Uterus (tissue), 4 donors: Measurements from ENCODE around the gene SLC22A15. TPM values are rescaled to one million over a fixed set of nuclear protein-coding genes. Genes with fewer than 3 reads are reported as not detected.

Source experiments
- DNase-seq, 2 donors: peaks; one replicate each; pipeline ENCODE4 v3.0.0-alpha.2; 2019 to 2020
- H3K27ac ChIP-seq, 2 donors: fragments of 200-600 bp; sonication (generic); 1 replicate in 1 of 2; 2 replicates in 1 of 2; pipeline ENCODE4 v1.5.1; 2016 to 2018
- H3K27me3 ChIP-seq, 2 donors: fragments of 200-600 bp; sonication (generic); one replicate each; pipeline ENCODE4 v1.5.1; 2018 to 2019; ENCODE audit warnings: control low read depth in 1 of 2
- H3K36me3 ChIP-seq, 2 donors: fragments of 200-600 bp; sonication (generic); one replicate each; pipeline ENCODE4 v1.5.1; 2019; ENCODE audit warnings: control low read depth in 1 of 2
- H3K4me1 ChIP-seq, 2 donors: fragments of 200-600 bp; sonication (generic); one replicate each; pipeline ENCODE4 v1.5.1; 2018 to 2019; ENCODE audit warnings: control low read depth in 1 of 2
- H3K4me3 ChIP-seq, 2 donors: fragments of 200-600 bp; sonication (generic); 1 replicate in 1 of 2; 2 replicates in 1 of 2; pipeline ENCODE4 v1.5.1; 2018 to 2019; ENCODE audit warnings: mild to moderate bottlenecking in 1 of 2
- H3K9me3 ChIP-seq, 2 donors: fragments of 200-600 bp; sonication (generic); one replicate each; pipeline ENCODE4 v1.5.1; 2019; ENCODE audit warnings: control low read depth in 1 of 2
- CTCF ChIP-seq, 4 experiments: fragments of 200-600 bp in 2 of 4; fragments of 450-650 bp in 2 of 4; sonication (generic) in 2 of 4; IDR thresholded peaks; one replicate each; pipeline ENCODE4 v1.5.1; 2016 to 2019; ENCODE audit warnings: antibody characterized with exemption in 4 of 4, mild to moderate bottlenecking in 2 of 4, moderate library complexity in 1 of 4
- POLR2A ChIP-seq, 2 donors: fragments of 450-650 bp; IDR thresholded peaks; one replicate each; pipeline ENCODE4 v1.6.1; 2016; ENCODE audit warnings: antibody characterized with exemption in 2 of 2, mild to moderate bottlenecking in 1 of 2, moderate library complexity in 1 of 2
- intact Hi-C: fragments of 100-400 bp; cut with DNase I; formaldehyde crosslinking; loops from one replicate; pipeline ENCODE4 v1.15.1; 2023; ENCODE audit warnings: low total_unique reads
- total RNA-seq, 4 donors: library from RNA; depleted of rRNA in 3 of 4; stranded (reverse); fragments of >200 nt in 3 of 4; gene quantifications; one replicate each; pipeline versions ENCODE4 v1.1.0 to v1.2.4, GENCODE V29; 2014 to 2023
- donor health status: DM: yes; HTN: yes; CAD: no.

Gene SLC22A15
- total RNA-seq, 4 donors from 2014 or later: 2.0 to 7.8 (median 3.8) TPM; not detected in 1

- Histone ChIP-seq H3K27ac (no peak overlapping the region), H3K9me3 (no peaks in the 10 kb centered on the region), H3K4me3 (no peak overlapping the region), H3K36me3 (no peaks in the 10 kb centered on the region), H3K27me3 (no peaks in the 10 kb centered on the region), H3K4me1 (no peaks in the 10 kb centered on the region)
- intact Hi-C loops: no loop called here
- no peak for DNase-seq
- TF ChIP-seq CTCF (IDR thresholded peaks at IDR 0.05) (no peak), POLR2A (IDR thresholded peaks at IDR 0.05) (no peak)
Observed at GRCh38 chr1:116003823-116004222, 27.5 kb downstream of the SLC22A15 start.

- no peaks in the 10 kb centered on the region for H3K36me3 ChIP-seq
- no peak overlapping the region for H3K27ac ChIP-seq
- intact Hi-C loops: no loop called here
- H3K9me3 ChIP-seq: no peaks in the 10 kb centered on the region
- DNase-seq: no peak
- no peaks in the 10 kb centered on the region for H3K4me1 ChIP-seq
- H3K27me3 ChIP-seq: no peaks in the 10 kb centered on the region
- TF ChIP-seq POLR2A (IDR thresholded peaks at IDR 0.05) (no peak), CTCF (IDR thresholded peaks at IDR 0.05) (no peak)
- no peak overlapping the region for H3K4me3 ChIP-seq
Observed at GRCh38 chr1:116006486-116006964, 30.2 kb downstream of the SLC22A15 start.

GRCh38 chr1:116008656-116009390 lies 32.5 kb downstream of the SLC22A15 start:
- H3K9me3 ChIP-seq: no peaks in the 10 kb centered on the region
- H3K27me3 ChIP-seq: no peaks in the 10 kb centered on the region
- TF ChIP-seq CTCF (IDR thresholded peaks at IDR 0.05): no peak
- TF ChIP-seq POLR2A (IDR thresholded peaks at IDR 0.05): no peak
- no peaks in the 10 kb centered on the region for H3K36me3 ChIP-seq
- no peak overlapping the region for H3K4me3 ChIP-seq
- DNase-seq: no peak
- no peak overlapping the region for H3K27ac ChIP-seq
- H3K4me1 ChIP-seq: no peaks in the 10 kb centered on the region
- intact Hi-C loops: no loop called here

- Histone ChIP-seq H3K4me3 (no peak overlapping the region), H3K27me3 (no peaks in the 10 kb centered on the region), H3K27ac (no peak overlapping the region), H3K9me3 (no peaks in the 10 kb centered on the region), H3K36me3 (no peaks in the 10 kb centered on the region), H3K4me1 (no peaks in the 10 kb centered on the region)
- intact Hi-C loops: no loop called here
- no peak for DNase-seq
- TF ChIP-seq CTCF (IDR thresholded peaks at IDR 0.05): no peak
- TF ChIP-seq POLR2A (IDR thresholded peaks at IDR 0.05): no peak
Observed at GRCh38 chr1:116012716-116013115, 36.4 kb downstream of the SLC22A15 start.

DNA sequence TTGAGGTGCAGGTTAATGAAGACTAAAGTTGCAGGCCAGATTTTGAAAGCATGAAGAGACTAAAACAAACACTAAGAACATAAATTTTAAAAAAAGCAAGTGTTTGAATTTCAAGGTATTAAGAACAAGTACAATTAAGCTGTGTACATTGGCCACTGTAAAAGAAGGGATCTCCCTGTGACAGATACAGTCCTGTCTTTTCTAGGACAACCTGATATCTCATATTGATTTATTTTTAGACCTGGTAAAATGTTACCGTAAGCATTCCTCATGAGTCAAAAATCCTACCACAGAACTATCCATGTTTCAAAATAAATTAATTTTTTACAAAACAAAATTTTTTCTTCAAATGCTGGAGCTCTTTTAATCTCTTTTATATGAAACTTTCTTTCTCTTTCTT lies 39.4 kb downstream of the SLC22A15 start:
- Histone ChIP-seq H3K9me3 (no peaks in the 10 kb centered on the region), H3K4me1 (no peaks in the 10 kb centered on the region), H3K27ac (no peak overlapping the region), H3K36me3 (no peaks in the 10 kb centered on the region), H3K27me3 (no peaks in the 10 kb centered on the region), H3K4me3 (no peak overlapping the region)
- TF ChIP-seq CTCF (IDR thresholded peaks at IDR 0.05): no peak
- no peak for TF ChIP-seq POLR2A (IDR thresholded peaks at IDR 0.05)
- no peak for DNase-seq
- intact Hi-C loops: no loop called here
